K562 (cell line): ENCODE data around the gene AMPD3. TPM values are rescaled to one million over a fixed set of nuclear protein-coding genes. Genes with fewer than 3 reads are reported as not detected.

Experiments used
- ATAC-seq: fragments of 200-7000 bp; cut with Tn5 transposase; 3 replicates; pipeline ENCODE4 v1.9.1; 2020; ENCODE audit warnings: moderate library complexity
- BruUV-seq: library from RNA; stranded (reverse); fragments of 400-500 nt; replicated peaks from 2 replicates; lab custom pipeline; 2021; lab: Mats Ljungman, UMichigan
- CTCF ChIA-PET: fragments of 300-600 bp; formaldehyde crosslinking; extraction: SDS; loops from one replicate; lab custom pipeline; 2021; ENCODE audit warnings: low intra/inter-chr PET ratio; lab: Yijun Ruan, JAX
- POLR2A ChIA-PET: fragments of 300-600, 350-650 bp; sonication (Branson Sonifier 250); formaldehyde crosslinking; extraction: SDS; loops from one replicate; lab custom pipeline; 2021; ENCODE audit warnings: antibody characterized with exemption, inconsistent platforms; lab: Yijun Ruan, JAX
- DNase-seq, 4 experiments: peaks; one replicate each; pipeline versions ENCODE4 v3.0.0 to v3.0.0-alpha.2; 2011 to 2018; ENCODE audit warnings: low spot score in 3 of 4, mixed read lengths in 3 of 4; ENCODE audit errors: extremely low read depth in 1 of 4
- FAIRE-seq: peaks from 2 replicates; lab custom pipeline; 2011; peaks lifted over from hg19 to GRCh38; lab: Jason Lieb, UNC
- H2AFZ ChIP-seq: 2 replicates; pipeline ENCODE4 v1.6.0; 2011; ENCODE audit warnings: low read depth, low read length, control low read depth, inconsistent platforms
- H3K27ac ChIP-seq: fragments of 200-600 bp; 3 replicates; pipeline ENCODE4 v1.8.0; 2011; ENCODE audit warnings: low read depth, mild to moderate bottlenecking, control low read depth, inconsistent platforms, low read length, moderate library complexity, mixed read lengths; ENCODE audit errors: extremely low read depth
- H3K27me3 ChIP-seq, 2 experiments: fragments of 300-600 bp in 1 of 2; 2 replicates in 1 of 2; 3 replicates in 1 of 2; pipeline versions ENCODE4 v1.6.0 to v1.8.0; 2011; ENCODE audit warnings: inconsistent platforms in 2 of 2, low read length in 2 of 2, mild to moderate bottlenecking in 1 of 2, mixed read lengths in 1 of 2, moderate library complexity in 1 of 2; ENCODE audit not compliant: control insufficient read depth in 2 of 2, insufficient read depth in 2 of 2
- H3K36me3 ChIP-seq: fragments of 300-600 bp; 3 replicates; pipeline ENCODE4 v1.8.0; 2011; ENCODE audit warnings: mild to moderate bottlenecking, low read length, inconsistent platforms; ENCODE audit not compliant: control insufficient read depth, insufficient read depth
- H3K4me1 ChIP-seq, 2 experiments: fragments of 200-600 bp in 1 of 2; replicated peaks in 1 of 2; 2 replicates in 1 of 2; 3 replicates in 1 of 2; pipeline versions ENCODE4 v1.5.1 to v1.8.0; 2011; ENCODE audit warnings: inconsistent platforms in 2 of 2, low read length in 2 of 2, mild to moderate bottlenecking in 1 of 2, mixed read lengths in 1 of 2, moderate library complexity in 1 of 2; ENCODE audit not compliant: control insufficient read depth in 2 of 2, insufficient read depth in 2 of 2
- H3K4me2 ChIP-seq: 2 replicates; pipeline ENCODE4 v1.6.1; 2011; ENCODE audit warnings: low read length, control low read depth, inconsistent platforms, mixed read lengths; ENCODE audit not compliant: insufficient read depth
- H3K4me3 ChIP-seq: fragments of 200-600 bp; sonication (generic), shearing (Covaris generic); 2 replicates; pipeline ENCODE4 v1.5.1; 2016; ENCODE audit warnings: control low read depth, inconsistent platforms
- H3K79me2 ChIP-seq: fragments of 200-600 bp; 3 replicates; pipeline ENCODE4 v1.8.0; 2011; ENCODE audit warnings: low read length, inconsistent platforms; ENCODE audit not compliant: control insufficient read depth, insufficient read depth
- H3K9ac ChIP-seq, 2 experiments: 2 replicates each; pipeline versions ENCODE4 v1.6.0 to v1.6.1; 2011; ENCODE audit warnings: low read depth in 2 of 2, low read length in 2 of 2, control low read depth in 1 of 2, inconsistent platforms in 1 of 2, mild to moderate bottlenecking in 1 of 2, mixed read lengths in 1 of 2; ENCODE audit not compliant: insufficient read depth in 1 of 2
- H3K9me1 ChIP-seq: one replicate; pipeline ENCODE4 v1.6.0; 2011; ENCODE audit warnings: inconsistent platforms, mild to moderate bottlenecking, low read length, moderate library complexity; ENCODE audit not compliant: control insufficient read depth, insufficient read depth
- H3K9me3 ChIP-seq: replicated peaks from 2 replicates; pipeline ENCODE4 v1.5.1; 2011; ENCODE audit warnings: low read depth, low read length, inconsistent platforms; ENCODE audit not compliant: control insufficient read depth, insufficient read depth
- H4K20me1 ChIP-seq: replicated peaks from 2 replicates; pipeline ENCODE4 v1.6.1; 2011; ENCODE audit warnings: low read length, inconsistent platforms, mixed read lengths; ENCODE audit not compliant: control insufficient read depth, insufficient read depth
- CREB1 ChIP-seq, 2 experiments: sonication (generic) in 1 of 2; formaldehyde crosslinking in 1 of 2; IDR thresholded peaks; 2 replicates each; pipeline versions ENCODE4 v1.6.1 to v1.8.0; 2012 to 2022; ENCODE audit warnings: inconsistent platforms in 1 of 2, mild to moderate bottlenecking in 1 of 2, missing genetic modification reagents in 1 of 2, moderate library complexity in 1 of 2
- KLF6 ChIP-seq: fragments of 250-450 bp; sonication (Bioruptor Pico); IDR thresholded peaks from 2 replicates; pipeline ENCODE4 v1.4.0; 2020; ENCODE audit warnings: mild to moderate bottlenecking, moderate library complexity, borderline replicate concordance
- NCOA2 ChIP-seq, 2 experiments: fragments of 450-650 bp; IDR thresholded peaks; 2 replicates each; pipeline ENCODE4 v1.6.1; 2018; ENCODE audit warnings: mild to moderate bottlenecking in 2 of 2, moderate library complexity in 1 of 2; ENCODE audit not compliant: partially characterized antibody in 2 of 2
- RCOR1 ChIP-seq, 2 experiments: IDR thresholded peaks; 2 replicates each; pipeline ENCODE4 v1.6.1; 2012; ENCODE audit warnings: low read depth in 2 of 2, low read length in 2 of 2, borderline replicate concordance in 1 of 2, improper control_type of control experiment in 1 of 2
- TAL1 ChIP-seq: fragments of 450-650 bp; IDR thresholded peaks from 2 replicates; pipeline ENCODE4 v1.6.1; 2016; ENCODE audit warnings: mild to moderate bottlenecking
- ZFX ChIP-seq: sonication (generic); formaldehyde crosslinking; IDR thresholded peaks from 2 replicates; pipeline ENCODE4 v1.8.0; 2022; ENCODE audit warnings: mild to moderate bottlenecking, missing genetic modification reagents, moderate library complexity
- ZNF146 ChIP-seq: IDR thresholded peaks from one replicate; pipeline ENCODE4 v1.6.1; 2018; ENCODE audit warnings: missing compliant biosample characterization; ENCODE audit not compliant: unreplicated experiment
- ZNF217 ChIP-seq: sonication (generic); formaldehyde crosslinking; IDR thresholded peaks from 2 replicates; pipeline ENCODE4 v1.8.0; 2022; ENCODE audit warnings: mild to moderate bottlenecking, missing genetic modification reagents
- ZNF766 ChIP-seq: fragments of 200-800 bp; sonication (Bioruptor generic); conservative IDR thresholded peaks from 2 replicates; pipeline ENCODE4 v1.6.1; 2016; ENCODE audit warnings: missing genetic modification characterization, missing compliant biosample characterization
- WGBS: fragments of 100-300 bp; shearing (Covaris generic); methylation state at CpG from one replicate; pipeline ENCODE4 v1.1.6; 2016; ENCODE audit warnings: low coverage, mixed read lengths; ENCODE audit not compliant: insufficient coverage; ENCODE audit errors: missing lambda C conversion rate; 5-methylcytosine and 5-hydroxymethylcytosine counted together
- in situ Hi-C: fragments of 300-500 bp; cut with MboI; formaldehyde crosslinking; loops from 4 replicates; pipeline ENCODE4 v1.15.0; 2018; ENCODE audit warnings: inconsistent platforms, mixed read lengths
- intact Hi-C: fragments of 100-400 bp; cut with micrococcal nuclease; formaldehyde crosslinking; loops from 2 replicates; pipeline ENCODE4 v1.14.2; 2022
- polyA plus RNA-seq, 8 experiments: library from polyadenylated mRNA; depleted of rRNA in 4 of 8; stranded (reverse) in 5 of 8; unstranded in 3 of 8; fragments of >200 nt; fragmentation: Nextera tagmentation in 2 of 8; fragmentation: Illumina TruSeq in 1 of 8; extraction: Ambion mirVana in 2 of 8; extraction: Trizol in 1 of 8; gene quantifications; 2 replicates each; pipeline versions ENCODE4 v1.2.1 to v1.2.3, GENCODE V29; 2011 to 2014; ENCODE audit warnings: inconsistent platforms in 1 of 8, missing spikeins in 1 of 8
- total RNA-seq, 7 experiments: library from RNA; depleted of rRNA in 6 of 7; stranded (reverse); fragments of >200 nt in 6 of 7; fragmentation: Illumina TruSeq in 2 of 7; extraction: Trizol in 2 of 7; gene quantifications; 2 replicates each; pipeline versions ENCODE4 v1.2.1 to v1.2.3, GENCODE V29; 2011 to 2021; ENCODE audit warnings: low replicate concordance in 1 of 7
- TF ChIP-seq, protein P1 (sequence below): IDR thresholded peaks from 2 replicates; pipeline ENCODE4 v1.6.1; 2011; ENCODE audit not compliant: insufficient read length; ENCODE audit errors: extremely low read depth
- TF ChIP-seq, protein P2 (sequence below): IDR thresholded peaks from 3 replicates; pipeline ENCODE4 v1.6.1; 2011; ENCODE audit warnings: borderline replicate concordance, mild to moderate bottlenecking, moderate library complexity; ENCODE audit not compliant: insufficient read length; ENCODE audit errors: extremely low read depth
- TF ChIP-seq, protein P3 (sequence below): fragments of 450-650 bp; conservative IDR thresholded peaks from 2 replicates; pipeline ENCODE4 v1.6.1; 2016; ENCODE audit warnings: missing genetic modification characterization, low read depth, mild to moderate bottlenecking, control low read depth, missing compliant biosample characterization

Gene AMPD3
- total and polyA plus RNA-seq, 9 of the 15 experiments (the other 6 are each of a cell fraction or from before 2014, with no cell fraction given), result 4.4 to 23.6 (median 11.2) TPM

DNA sequence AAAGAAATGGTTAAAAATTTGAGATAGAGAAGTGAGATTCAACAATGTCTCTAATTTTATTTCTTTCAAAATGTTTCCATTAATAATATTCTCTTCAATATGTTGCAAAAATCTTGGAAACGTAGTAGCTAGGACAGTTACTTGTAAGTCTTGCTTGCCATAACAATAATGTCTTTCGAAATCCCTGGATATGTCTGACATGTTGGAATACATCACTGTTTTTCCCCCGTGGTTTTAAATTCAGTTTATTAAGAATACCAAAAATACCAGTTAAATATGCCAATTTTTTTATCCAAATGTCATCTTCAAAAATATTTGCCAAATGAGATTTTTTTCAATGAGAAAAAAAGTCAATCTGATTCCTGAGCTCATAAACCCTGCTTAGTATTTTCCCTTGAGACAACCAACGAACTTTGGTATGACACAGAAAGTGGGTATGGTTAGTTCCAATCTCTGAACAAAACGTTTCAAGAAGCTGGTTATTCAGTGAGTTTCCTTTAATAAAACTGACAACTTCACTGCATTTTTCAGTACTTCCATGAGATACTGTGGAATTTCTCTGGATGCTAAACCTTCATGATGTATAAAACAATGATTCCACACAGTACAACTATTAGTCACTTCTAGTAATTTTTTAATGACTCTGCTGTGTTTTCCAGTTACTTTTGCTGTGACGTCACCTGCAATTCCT, 36.7 kb upstream of the AMPD3 start:
- Histone ChIP-seq H3K9ac (no peak overlapping the region), H3K9me3 (no peaks in the 10 kb centered on the region), H3K79me2 (no peaks in the 10 kb centered on the region), H3K27ac (no peak overlapping the region), H3K9me1 (no peaks in the 10 kb centered on the region), H3K4me2 (no peak overlapping the region), H3K27me3 (no peaks in the 10 kb centered on the region), H3K4me3 (no peak overlapping the region), H3K36me3 (no peaks in the 10 kb centered on the region), H2AFZ (no peak overlapping the region), H3K4me1 (peaks cover 6 to 10% of the 10 kb centered on the region in 2 experiments; a peak in 2 of 5 replicates), H4K20me1 (no peaks in the 10 kb centered on the region)
- ChIA-PET CTCF (no interaction called here), POLR2A (interaction anchor here (0.6 to 0.7 kb wide), 3 partner anchors 23 to 241 kb away, joined by 3 to 5 read pairs (median 4); no protein-coding TSS in a partner anchor)
- 25% methylated on average over 6 of the region's 6 CpGs for WGBS
- BruUV-seq, result no TSS peak
- FAIRE-seq, result no peak
- in situ Hi-C loops (no loop called here), intact Hi-C loops (loop anchor here (10.0 kb wide), 1 partner anchor 206 kb away; no protein-coding TSS in a partner anchor)
- no peak for DNase-seq
- TF ChIP-seq ZNF146 (CRISPR knock-in tag) (no peak), ZFX (CRISPR knock-in tag) (no peak), ZNF217 (no peak), KLF6 (CRISPR knock-in tag) (no peak), NCOA2 (IDR thresholded peaks at IDR 0.05; ENCODE audit: partially characterized antibody in 2 of 2) (no peak), TAL1 (no peak), ZNF766 (no peak), RCOR1 (IDR thresholded peaks at IDR 0.05; ENCODE audit: borderline replicate concordance in 1 of 2, low read depth in 2 of 2, low read length in 2 of 2) (no peak), CREB1 (IDR thresholded peaks at IDR 0.05) (no peak), CREB1 (CRISPR knock-in tag; IDR thresholded peaks at IDR 0.05) (no peak)
- TF ChIP-seq, protein P1, sequence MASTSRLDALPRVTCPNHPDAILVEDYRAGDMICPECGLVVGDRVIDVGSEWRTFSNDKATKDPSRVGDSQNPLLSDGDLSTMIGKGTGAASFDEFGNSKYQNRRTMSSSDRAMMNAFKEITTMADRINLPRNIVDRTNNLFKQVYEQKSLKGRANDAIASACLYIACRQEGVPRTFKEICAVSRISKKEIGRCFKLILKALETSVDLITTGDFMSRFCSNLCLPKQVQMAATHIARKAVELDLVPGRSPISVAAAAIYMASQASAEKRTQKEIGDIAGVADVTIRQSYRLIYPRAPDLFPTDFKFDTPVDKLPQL, result no peak
- TF ChIP-seq, protein P2, sequence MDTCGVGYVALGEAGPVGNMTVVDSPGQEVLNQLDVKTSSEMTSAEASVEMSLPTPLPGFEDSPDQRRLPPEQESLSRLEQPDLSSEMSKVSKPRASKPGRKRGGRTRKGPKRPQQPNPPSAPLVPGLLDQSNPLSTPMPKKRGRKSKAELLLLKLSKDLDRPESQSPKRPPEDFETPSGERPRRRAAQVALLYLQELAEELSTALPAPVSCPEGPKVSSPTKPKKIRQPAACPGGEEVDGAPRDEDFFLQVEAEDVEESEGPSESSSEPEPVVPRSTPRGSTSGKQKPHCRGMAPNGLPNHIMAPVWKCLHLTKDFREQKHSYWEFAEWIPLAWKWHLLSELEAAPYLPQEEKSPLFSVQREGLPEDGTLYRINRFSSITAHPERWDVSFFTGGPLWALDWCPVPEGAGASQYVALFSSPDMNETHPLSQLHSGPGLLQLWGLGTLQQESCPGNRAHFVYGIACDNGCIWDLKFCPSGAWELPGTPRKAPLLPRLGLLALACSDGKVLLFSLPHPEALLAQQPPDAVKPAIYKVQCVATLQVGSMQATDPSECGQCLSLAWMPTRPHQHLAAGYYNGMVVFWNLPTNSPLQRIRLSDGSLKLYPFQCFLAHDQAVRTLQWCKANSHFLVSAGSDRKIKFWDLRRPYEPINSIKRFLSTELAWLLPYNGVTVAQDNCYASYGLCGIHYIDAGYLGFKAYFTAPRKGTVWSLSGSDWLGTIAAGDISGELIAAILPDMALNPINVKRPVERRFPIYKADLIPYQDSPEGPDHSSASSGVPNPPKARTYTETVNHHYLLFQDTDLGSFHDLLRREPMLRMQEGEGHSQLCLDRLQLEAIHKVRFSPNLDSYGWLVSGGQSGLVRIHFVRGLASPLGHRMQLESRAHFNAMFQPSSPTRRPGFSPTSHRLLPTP, result no peak
- TF ChIP-seq, protein P3, sequence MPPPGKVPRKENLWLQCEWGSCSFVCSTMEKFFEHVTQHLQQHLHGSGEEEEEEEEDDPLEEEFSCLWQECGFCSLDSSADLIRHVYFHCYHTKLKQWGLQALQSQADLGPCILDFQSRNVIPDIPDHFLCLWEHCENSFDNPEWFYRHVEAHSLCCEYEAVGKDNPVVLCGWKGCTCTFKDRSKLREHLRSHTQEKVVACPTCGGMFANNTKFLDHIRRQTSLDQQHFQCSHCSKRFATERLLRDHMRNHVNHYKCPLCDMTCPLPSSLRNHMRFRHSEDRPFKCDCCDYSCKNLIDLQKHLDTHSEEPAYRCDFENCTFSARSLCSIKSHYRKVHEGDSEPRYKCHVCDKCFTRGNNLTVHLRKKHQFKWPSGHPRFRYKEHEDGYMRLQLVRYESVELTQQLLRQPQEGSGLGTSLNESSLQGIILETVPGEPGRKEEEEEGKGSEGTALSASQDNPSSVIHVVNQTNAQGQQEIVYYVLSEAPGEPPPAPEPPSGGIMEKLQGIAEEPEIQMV (tag), result no peak
- no peak for ATAC-seq
